Omental fat pad (tissue), 4 donors: ENCODE results near the gene JTB. TPM values are rescaled to one million over a fixed set of nuclear protein-coding genes. Genes with fewer than 3 reads are reported as not detected.

Experiments
- ATAC-seq: fragments of 150-250 bp; one replicate; pipeline ENCODE4 v1.9.1; 2016; ENCODE audit warnings: mild to moderate bottlenecking, moderate library complexity; ENCODE audit not compliant: low FRiP score
- DNase-seq: peaks from one replicate; pipeline ENCODE4 v3.0.0-alpha.2; 2019; ENCODE audit warnings: low spot score
- CTCF ChIP-seq, 3 donors: fragments of 450-650 bp; IDR thresholded peaks; one replicate each; pipeline ENCODE4 v1.5.1; 2016 to 2017; ENCODE audit warnings: antibody characterized with exemption in 3 of 3, mild to moderate bottlenecking in 3 of 3, moderate library complexity in 2 of 3
- total RNA-seq, 4 donors: library from RNA; depleted of rRNA; stranded (reverse); fragments of >200 nt; gene quantifications; one replicate each; pipeline ENCODE4 v1.1.0, GENCODE V29; 2016

JTB gene
- total RNA-seq, 4 donors from 2014 or later = 190 to 258 (median 208) TPM

- no peak for ATAC-seq
- TF ChIP-seq CTCF (IDR thresholded peaks at IDR 0.05) = no peak
- no peak for DNase-seq
Measured at GRCh38 chr1:153944827-153945117, 32.7 kb downstream of the JTB start.

- TF ChIP-seq CTCF (IDR thresholded peaks at IDR 0.05) = no peak
- ATAC-seq (no peak), DNase-seq (no peak)
Measured at GRCh38 chr1:153944005-153944826, 33.3 kb downstream of the JTB start.

- no peak for TF ChIP-seq CTCF (IDR thresholded peaks at IDR 0.05)
- ATAC-seq (no peak), DNase-seq (no peak)
Measured at GRCh38 chr1:153942766-153943549, 34.5 kb downstream of the JTB start.

GRCh38 chr1:153941826-153942725, 35.4 kb downstream of the JTB start:
- DNase-seq = no peak
- no peak for TF ChIP-seq CTCF (IDR thresholded peaks at IDR 0.05)

GRCh38 chr1:153940756-153941155, 36.7 kb downstream of the JTB start:
- no peak for TF ChIP-seq CTCF (IDR thresholded peaks at IDR 0.05)
- DNase-seq (no peak), ATAC-seq (no peak)

More at GRCh38 chr1:153941826-153942725, 35.4 kb downstream of the JTB start:
- ATAC-seq = no peak

GRCh38 chr1:153939476-153939875, 38.0 kb downstream of the JTB start:
- no peak for DNase-seq
- ATAC-seq = no peak

More at GRCh38 chr1:153939476-153939875, 38.0 kb downstream of the JTB start:
- TF ChIP-seq CTCF (IDR thresholded peaks at IDR 0.05) = no peak
